Vagina (tissue), 2 donors: ENCODE measurements around the gene BBLN.

ENCODE experiments used
- POLR2A ChIP-seq, 2 donors: fragments of 450-650 bp; IDR thresholded peaks; one replicate each; pipeline ENCODE4 v1.6.1; 2017; ENCODE audit warnings: antibody characterized with exemption in 2 of 2, mild to moderate bottlenecking in 2 of 2, moderate library complexity in 2 of 2
- TF ChIP-seq, protein P1 (sequence below), 3 experiments: fragments of 450-650 bp in 2 of 3; fragments of 200-600 bp in 1 of 3; sonication (generic) in 1 of 3; IDR thresholded peaks; one replicate each; pipeline ENCODE4 v1.5.1; 2017 to 2019; ENCODE audit warnings: antibody characterized with exemption in 3 of 3, mild to moderate bottlenecking in 2 of 3, moderate library complexity in 2 of 3

DNA sequence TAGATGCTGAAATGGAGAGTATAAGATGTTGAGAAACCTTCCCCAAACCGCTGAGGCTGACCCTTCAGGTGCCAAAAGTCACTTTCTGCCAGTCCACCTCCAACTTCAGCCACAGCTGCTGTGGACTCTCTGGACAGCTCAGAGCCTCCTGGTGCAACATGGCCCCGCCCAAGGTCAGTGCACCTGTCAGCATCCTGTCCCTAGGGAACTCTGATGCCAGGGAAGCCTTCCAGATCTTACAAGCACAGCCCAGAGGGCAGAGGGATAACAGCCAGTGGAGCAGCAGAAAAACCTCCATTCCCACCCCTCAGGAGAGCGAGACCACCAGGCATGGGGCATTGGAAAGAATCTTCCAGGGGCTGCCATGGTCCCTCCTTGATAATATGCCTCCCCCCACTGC, 22.1 kb upstream of the BBLN start:
- TF ChIP-seq POLR2A (IDR thresholded peaks at IDR 0.05), result no peak
- TF ChIP-seq, protein P1, sequence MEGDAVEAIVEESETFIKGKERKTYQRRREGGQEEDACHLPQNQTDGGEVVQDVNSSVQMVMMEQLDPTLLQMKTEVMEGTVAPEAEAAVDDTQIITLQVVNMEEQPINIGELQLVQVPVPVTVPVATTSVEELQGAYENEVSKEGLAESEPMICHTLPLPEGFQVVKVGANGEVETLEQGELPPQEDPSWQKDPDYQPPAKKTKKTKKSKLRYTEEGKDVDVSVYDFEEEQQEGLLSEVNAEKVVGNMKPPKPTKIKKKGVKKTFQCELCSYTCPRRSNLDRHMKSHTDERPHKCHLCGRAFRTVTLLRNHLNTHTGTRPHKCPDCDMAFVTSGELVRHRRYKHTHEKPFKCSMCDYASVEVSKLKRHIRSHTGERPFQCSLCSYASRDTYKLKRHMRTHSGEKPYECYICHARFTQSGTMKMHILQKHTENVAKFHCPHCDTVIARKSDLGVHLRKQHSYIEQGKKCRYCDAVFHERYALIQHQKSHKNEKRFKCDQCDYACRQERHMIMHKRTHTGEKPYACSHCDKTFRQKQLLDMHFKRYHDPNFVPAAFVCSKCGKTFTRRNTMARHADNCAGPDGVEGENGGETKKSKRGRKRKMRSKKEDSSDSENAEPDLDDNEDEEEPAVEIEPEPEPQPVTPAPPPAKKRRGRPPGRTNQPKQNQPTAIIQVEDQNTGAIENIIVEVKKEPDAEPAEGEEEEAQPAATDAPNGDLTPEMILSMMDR (IDR thresholded peaks at IDR 0.05), result no peak
